MG63 (cell line): ENCODE results near the gene MPDU1. TPM values are rescaled to one million over a fixed set of nuclear protein-coding genes. Genes with fewer than 3 reads are reported as not detected.
A peak's percentile ranks its signal among the peaks of the same experiment; 100 is the strongest.

Source experiments
- DNase-seq: peaks from one replicate; pipeline ENCODE4 v3.0.0-alpha.2; 2020
- H3K27me3 ChIP-seq: fragments of 250-450 bp; sonication (Bioruptor Pico); 2 replicates; pipeline ENCODE4 v1.5.1; 2020; ENCODE audit warnings: mild to moderate bottlenecking, moderate library complexity
- H3K36me3 ChIP-seq: fragments of 250-450 bp; sonication (Bioruptor Pico); 2 replicates; pipeline ENCODE4 v1.5.1; 2020; ENCODE audit warnings: mild to moderate bottlenecking, moderate library complexity
- H3K4me3 ChIP-seq: fragments of 250-450 bp; sonication (Bioruptor Pico); 2 replicates; pipeline ENCODE4 v1.5.1; 2020; ENCODE audit warnings: mild to moderate bottlenecking, moderate library complexity
- H3K9me3 ChIP-seq: fragments of 250-450 bp; sonication (Bioruptor Pico); 2 replicates; pipeline ENCODE4 v1.5.1; 2020; ENCODE audit warnings: mild to moderate bottlenecking, moderate library complexity
- total RNA-seq: library from RNA; depleted of rRNA; stranded (reverse); fragments of >200 nt; shearing (Covaris generic); gene quantifications from 2 replicates; pipeline ENCODE4 v1.2.3, GENCODE V29; 2014; ENCODE audit warnings: low replicate concordance; rRNA removed

Gene MPDU1
- total RNA-seq, 1 experiment from 2014 or later: 96.0 TPM

DNA sequence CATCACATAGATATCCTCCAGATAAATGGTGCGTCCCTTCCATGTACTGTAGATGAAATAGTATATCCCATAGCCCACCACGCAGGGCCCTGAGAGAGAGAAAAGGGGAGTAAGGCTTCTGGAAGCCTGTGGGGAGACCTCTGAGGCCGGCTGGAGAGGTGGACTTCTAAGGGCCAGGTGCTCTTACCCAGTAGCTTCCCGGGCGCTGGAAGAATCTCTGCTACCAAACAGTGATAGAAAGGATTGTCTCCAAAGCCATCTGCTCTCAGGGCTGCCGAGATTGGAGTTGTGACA lies 43.3 kb downstream of the MPDU1 start:
- DNase-seq: no peak
- H3K27me3 ChIP-seq: no peaks in the 10 kb centered on the region
- no peaks in the 10 kb centered on the region for H3K9me3 ChIP-seq
- H3K36me3 ChIP-seq: no peaks in the 10 kb centered on the region; the same call in 1 of the 2 replicates
- H3K4me3 ChIP-seq: peak overlapping the region; percentile 69

DNA sequence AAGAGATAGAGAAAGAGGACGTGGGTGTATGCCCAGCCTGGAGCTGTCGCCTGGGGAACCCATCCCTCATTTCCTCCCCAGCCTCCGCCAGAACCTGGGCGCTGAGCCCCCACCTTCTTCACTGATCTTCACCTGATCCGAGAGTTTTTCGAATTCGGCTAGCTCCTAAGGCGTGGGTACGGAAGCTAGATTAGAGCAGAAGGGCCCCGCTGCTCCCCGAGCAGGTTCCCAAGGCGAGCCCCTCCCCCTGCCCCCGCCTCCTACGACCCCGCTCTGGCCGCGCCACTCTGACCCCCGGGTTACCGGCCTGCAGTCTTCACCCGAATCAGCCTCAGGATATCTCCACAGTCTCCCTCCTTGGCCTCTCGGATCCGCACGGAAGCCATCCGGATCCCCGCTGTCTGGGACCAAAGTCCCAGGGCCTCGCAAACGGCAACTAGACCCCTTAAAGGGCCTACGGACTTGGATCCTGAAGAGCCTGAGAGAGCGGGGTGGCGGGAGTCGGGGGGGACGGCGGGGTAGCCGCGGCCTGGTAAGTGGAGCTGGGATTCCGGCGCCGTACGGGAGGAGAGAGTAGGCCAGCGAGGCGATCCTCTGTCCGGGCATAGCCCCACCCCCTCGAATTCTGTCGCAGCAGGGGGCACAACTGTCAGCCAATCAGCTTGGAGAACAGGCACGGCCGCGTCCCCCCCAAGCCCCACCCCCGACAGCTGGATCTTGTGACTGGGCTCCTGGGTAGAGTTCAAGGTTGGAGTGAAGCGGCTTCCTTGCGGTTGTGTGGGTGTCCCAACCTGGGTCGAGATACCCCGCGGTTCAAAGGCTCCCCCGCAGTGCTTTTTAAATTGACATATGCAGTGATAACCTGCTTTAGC lies 43.8 kb downstream of the MPDU1 start, which contains the start of gene SAT2:
Gene SAT2 (minus strand): TSS at position 572 of the 872 bp plus-strand sequence. CDS start 186 bp downstream, at position 386.
- H3K36me3 ChIP-seq: no peaks in the 10 kb centered on the region; the same call in 1 of the 2 replicates

DNA sequence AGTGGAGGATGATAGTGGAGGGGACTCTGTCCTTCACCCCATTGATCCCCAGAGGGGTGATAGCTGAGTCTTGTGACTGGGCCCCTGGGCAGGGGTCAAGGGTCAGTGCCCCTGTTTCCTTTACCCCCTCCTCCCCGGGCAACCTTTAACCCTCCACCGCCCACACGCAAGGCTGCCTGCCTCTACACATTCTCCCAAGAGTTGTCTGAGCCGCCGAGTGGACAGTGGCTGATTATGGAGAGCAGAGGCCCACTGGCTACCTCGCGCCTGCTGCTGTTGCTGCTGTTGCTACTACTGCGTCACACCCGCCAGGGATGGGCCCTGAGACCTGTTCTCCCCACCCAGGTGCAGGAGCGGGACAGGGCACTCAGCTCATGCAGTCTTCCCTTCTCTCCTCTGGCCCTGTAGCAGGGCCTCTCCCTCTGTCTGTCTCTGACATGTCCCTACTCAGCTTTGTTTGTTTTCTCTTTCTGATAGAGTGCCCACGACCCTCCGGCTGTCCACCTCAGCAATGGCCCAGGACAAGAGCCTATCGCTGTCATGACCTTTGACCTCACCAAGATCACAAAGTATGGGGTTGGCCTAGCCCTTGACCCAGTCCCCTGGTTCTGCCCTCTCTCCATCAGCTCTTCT lies 46.4 kb downstream of the MPDU1 start, which contains the start of gene SHBG:
Gene SHBG (plus strand): TSS at position 197 of the 633 bp plus-strand sequence. CDS start 38 bp downstream, at position 235.
- no peaks in the 10 kb centered on the region; the same call in 1 of the 2 replicates for H3K36me3 ChIP-seq
- H3K27me3 ChIP-seq: no peaks in the 10 kb centered on the region
- no peak for DNase-seq
- H3K9me3 ChIP-seq: no peaks in the 10 kb centered on the region
- no peak within 1 kb of the TSS for H3K4me3 ChIP-seq

More for the DNA sequence above, 43.8 kb downstream of the MPDU1 start, which contains the start of gene SAT2:
- H3K4me3 ChIP-seq: peak within 1 kb of the TSS; percentile 69
- H3K27me3 ChIP-seq: no peaks in the 10 kb centered on the region
- DNase-seq: peak; percentile 85
- no peaks in the 10 kb centered on the region for H3K9me3 ChIP-seq

DNA sequence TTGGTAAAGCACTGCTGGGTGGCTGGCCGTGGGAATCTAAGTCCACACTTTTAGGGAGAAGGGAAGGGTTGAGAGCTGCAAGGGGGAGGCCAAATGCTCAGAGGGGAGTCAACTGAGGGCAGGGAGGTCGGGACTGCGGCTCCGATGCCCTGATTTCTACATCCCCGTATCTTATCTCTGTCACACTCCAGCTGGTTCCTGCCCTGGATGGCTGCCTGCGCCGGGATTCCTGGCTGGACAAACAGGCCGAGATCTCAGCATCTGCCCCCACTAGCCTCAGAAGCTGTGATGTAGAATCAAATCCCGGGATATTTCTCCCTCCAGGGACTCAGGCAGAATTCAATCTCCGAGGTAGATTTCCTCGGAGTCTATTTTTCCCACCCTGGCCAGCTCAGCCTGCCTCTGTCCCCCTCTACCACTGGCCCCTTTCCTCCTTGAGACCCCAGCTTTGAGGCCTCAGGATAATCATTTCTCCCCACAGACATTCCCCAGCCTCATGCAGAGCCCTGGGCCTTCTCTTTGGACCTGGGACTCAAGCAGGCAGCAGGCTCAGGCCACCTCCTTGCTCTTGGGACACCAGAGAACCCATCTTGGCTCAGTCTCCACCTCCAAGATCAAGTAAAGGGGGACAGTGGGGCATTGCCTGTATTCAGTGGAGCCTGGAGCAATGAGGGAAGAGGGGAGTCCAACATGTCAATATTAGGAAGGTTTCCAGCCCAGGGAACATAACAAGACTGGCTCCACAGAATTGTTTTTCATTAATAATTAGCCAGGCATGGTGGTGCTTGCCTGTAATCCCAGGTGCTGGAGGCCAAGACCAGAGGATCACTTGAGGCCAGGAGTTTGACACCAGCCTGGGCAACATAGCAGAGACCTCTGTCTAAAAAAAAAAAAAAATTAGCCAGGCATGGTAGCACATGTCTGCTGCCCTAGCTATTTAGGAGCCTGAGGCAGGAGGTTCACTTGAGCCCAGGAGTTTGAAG lies 48.0 kb downstream of the MPDU1 start:
- no peak for DNase-seq
- Histone ChIP-seq H3K27me3 (no peaks in the 10 kb centered on the region), H3K4me3 (no peak overlapping the region), H3K36me3 (no peaks in the 10 kb centered on the region), H3K9me3 (no peaks in the 10 kb centered on the region)

DNA sequence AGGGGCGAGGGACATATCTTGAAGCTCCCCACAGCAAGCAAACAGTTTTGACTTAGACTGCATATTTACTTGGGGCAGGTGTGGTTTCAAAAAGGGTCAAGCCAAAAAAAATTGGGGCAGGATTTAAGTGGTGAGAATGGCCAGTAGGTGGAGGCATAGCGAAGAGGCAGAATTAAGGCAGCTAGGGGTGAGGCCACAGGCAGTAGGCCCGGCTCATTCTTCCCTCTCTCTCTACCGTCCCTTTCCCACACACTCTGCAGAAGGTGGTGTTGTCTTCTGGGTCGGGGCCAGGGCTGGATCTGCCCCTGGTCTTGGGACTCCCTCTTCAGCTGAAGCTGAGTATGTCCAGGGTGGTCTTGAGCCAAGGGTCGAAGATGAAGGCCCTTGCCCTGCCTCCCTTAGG lies 48.8 kb downstream of the MPDU1 start:
- no peaks in the 10 kb centered on the region for H3K27me3 ChIP-seq
- H3K36me3 ChIP-seq: no peaks in the 10 kb centered on the region
- H3K4me3 ChIP-seq: no peak overlapping the region
- DNase-seq: no peak
- no peaks in the 10 kb centered on the region for H3K9me3 ChIP-seq

DNA sequence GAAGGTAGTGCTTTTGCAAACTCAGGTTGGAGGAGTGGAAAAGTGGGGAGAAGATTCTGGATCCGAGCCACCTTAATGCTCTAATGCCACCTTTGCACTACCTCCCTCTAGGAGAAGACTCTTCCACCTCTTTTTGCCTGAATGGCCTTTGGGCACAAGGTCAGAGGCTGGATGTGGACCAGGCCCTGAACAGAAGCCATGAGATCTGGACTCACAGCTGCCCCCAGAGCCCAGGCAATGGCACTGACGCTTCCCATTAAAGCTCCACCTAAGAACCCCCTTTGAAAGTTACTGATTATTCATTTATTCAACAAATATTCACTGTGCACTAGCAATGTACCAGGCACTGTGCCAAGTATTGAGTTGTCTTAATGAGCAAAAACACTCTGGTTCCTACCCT lies 49.4 kb downstream of the MPDU1 start:
- Histone ChIP-seq H3K4me3 (no peak overlapping the region), H3K9me3 (no peaks in the 10 kb centered on the region), H3K36me3 (no peaks in the 10 kb centered on the region), H3K27me3 (no peaks in the 10 kb centered on the region)
- DNase-seq: no peak

DNA sequence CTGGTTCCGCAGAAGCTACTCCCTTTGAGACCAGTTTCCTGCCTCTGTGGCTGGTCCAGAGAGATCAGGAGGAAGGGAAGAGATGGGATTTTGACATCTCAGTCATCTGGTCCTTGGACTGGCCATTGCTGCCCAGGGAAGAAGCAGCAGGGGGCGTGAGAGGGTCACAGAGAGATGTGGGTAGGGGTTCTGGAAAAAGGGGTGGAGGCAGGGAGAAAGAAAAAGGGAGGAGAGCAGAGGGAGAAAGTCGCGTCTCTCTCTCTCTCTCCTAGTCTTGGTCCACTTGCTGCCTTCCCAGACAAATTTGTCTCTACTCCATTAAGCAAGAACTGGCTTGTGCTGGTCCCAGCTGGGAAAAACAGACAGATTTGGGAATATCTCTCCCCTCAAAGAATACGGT lies 50.7 kb downstream of the MPDU1 start:
- Histone ChIP-seq H3K36me3 (no peaks in the 10 kb centered on the region), H3K9me3 (no peaks in the 10 kb centered on the region), H3K27me3 (no peaks in the 10 kb centered on the region), H3K4me3 (no peak overlapping the region)
- DNase-seq: peak; percentile 23

DNA sequence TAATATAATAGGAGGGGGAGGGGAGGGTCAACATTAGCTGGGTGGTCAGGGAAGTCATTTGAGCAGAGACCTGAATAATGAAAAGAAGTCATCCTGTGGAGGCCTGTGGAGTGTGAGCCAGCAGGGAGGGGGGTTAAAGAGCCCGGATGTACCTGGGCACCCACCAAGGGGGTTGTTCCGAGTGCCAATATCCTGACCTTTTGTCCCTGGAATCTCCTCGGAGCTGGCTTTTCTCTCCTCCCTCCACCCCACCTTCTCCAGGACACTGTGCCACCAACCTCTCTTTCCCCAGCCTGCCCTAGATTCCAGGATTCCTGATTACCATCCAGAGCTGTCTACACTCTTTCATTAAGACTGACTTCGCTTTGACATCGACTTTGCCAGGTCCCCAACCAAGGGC lies 52.5 kb downstream of the MPDU1 start:
- Histone ChIP-seq H3K9me3 (no peaks in the 10 kb centered on the region), H3K27me3 (no peaks in the 10 kb centered on the region), H3K36me3 (no peaks in the 10 kb centered on the region), H3K4me3 (no peak overlapping the region)
- DNase-seq: no peak

Other genes starting within 250 kb of the MPDU1 start
- gene ACAP1, start 247.3 kb upstream of the MPDU1 start, total RNA-seq: 0.20 TPM in 1 of 2 replicates, not detected in the other
- gene KCTD11, start 231.7 kb upstream of the MPDU1 start, total RNA-seq: 5.0 and 6.5 TPM in 2 replicates
- not detected in 2 replicates for gene TMEM95, start 228.7 kb upstream of the MPDU1 start, total RNA-seq
- not detected in 2 replicates for gene TNK1, start 202.8 kb upstream of the MPDU1 start, total RNA-seq
- 2.8 and 7.3 TPM in 2 replicates for gene PLSCR3, start 189.3 kb upstream of the MPDU1 start, total RNA-seq
- 3.6 and 52.0 TPM in 2 replicates for gene TMEM256, start 179.8 kb upstream of the MPDU1 start, total RNA-seq
- gene NLGN2, start 176.0 kb upstream of the MPDU1 start, total RNA-seq: 0.54 and 1.0 TPM in 2 replicates
- gene SPEM1, start 163.5 kb upstream of the MPDU1 start, total RNA-seq: not detected in 2 replicates
- gene SPEM2, start 158.2 kb upstream of the MPDU1 start, total RNA-seq: not detected in 2 replicates
- gene SPEM3, start 155.0 kb upstream of the MPDU1 start, total RNA-seq: not detected in 2 replicates
- 0.33 and 0.76 TPM in 2 replicates for gene TMEM102, start 148.4 kb upstream of the MPDU1 start, total RNA-seq
- not detected in 2 replicates for gene FGF11, start 144.3 kb upstream of the MPDU1 start, total RNA-seq
- gene CHRNB1, start 138.8 kb upstream of the MPDU1 start, total RNA-seq: 0.20 and 6.2 TPM in 2 replicates
- 5.3 and 6.0 TPM in 2 replicates for gene ZBTB4, start 104.2 kb upstream of the MPDU1 start, total RNA-seq
- gene SLC35G6, start 102.4 kb upstream of the MPDU1 start, total RNA-seq: not detected in 2 replicates
- gene POLR2A, start 99.5 kb upstream of the MPDU1 start, total RNA-seq: 11.5 and 16.2 TPM in 2 replicates
- gene TNFSF12, start 34.8 kb upstream of the MPDU1 start, total RNA-seq: 0.33 TPM in 1 of 2 replicates, not detected in the other
- gene TNFSF13, start 25.1 kb upstream of the MPDU1 start, total RNA-seq: 1.7 TPM in 1 of 2 replicates, not detected in the other
- gene SENP3, start 21.9 kb upstream of the MPDU1 start, total RNA-seq: 85.6 and 106 TPM in 2 replicates
- 12.6 and 17.3 TPM in 2 replicates for gene CD68, start 4.2 kb upstream of the MPDU1 start, total RNA-seq
- gene SOX15, start 6.2 kb downstream of the MPDU1 start, total RNA-seq: 0.23 TPM in 1 of 2 replicates, not detected in the other
- gene FXR2, start 31.0 kb downstream of the MPDU1 start, total RNA-seq: 26.8 and 49.5 TPM in 2 replicates
- gene SAT2, start 44.0 kb downstream of the MPDU1 start, total RNA-seq: 16.0 and 20.1 TPM in 2 replicates
- not detected in 2 replicates for gene SHBG, start 46.3 kb downstream of the MPDU1 start, total RNA-seq
- not detected in 2 replicates for gene ATP1B2, start 67.1 kb downstream of the MPDU1 start, total RNA-seq
- gene TP53, start 103.6 kb downstream of the MPDU1 start, total RNA-seq: 2.8 and 12.2 TPM in 2 replicates
- 13.4 and 25.9 TPM in 2 replicates for gene WRAP53, start 104.6 kb downstream of the MPDU1 start, total RNA-seq
- gene EFNB3, start 121.3 kb downstream of the MPDU1 start, total RNA-seq: 0.53 TPM in 1 of 2 replicates, not detected in the other
- not detected in 2 replicates for gene DNAH2, start 133.9 kb downstream of the MPDU1 start, total RNA-seq